Bronchial epithelial cell (primary cell): ENCODE results near the gene ATF6B. TPM values are rescaled to one million over a fixed set of nuclear protein-coding genes. Genes with fewer than 3 reads are reported as not detected.
"Not testable (repeated sequence)": the region's sequence is repeated elsewhere in the genome, so short reads cannot be mapped to it uniquely, and the experiment has no call there.

Source experiments
- DNase-seq: peaks from one replicate; pipeline ENCODE4 v3.0.0-alpha.2; 2010; ENCODE audit warnings: low read depth
- FAIRE-seq: peaks from 2 replicates; lab custom pipeline; 2011; peaks lifted over from hg19 to GRCh38; lab: Jason Lieb, UNC
- H3K27me3 ChIP-seq: 2 replicates; pipeline ENCODE4 v1.5.1; 2011; ENCODE audit warnings: low read length; ENCODE audit not compliant: control insufficient read depth, insufficient read depth
- H3K36me3 ChIP-seq: 2 replicates; pipeline ENCODE4 v1.5.1; 2011; ENCODE audit warnings: low read length; ENCODE audit not compliant: control insufficient read depth, insufficient read depth
- H3K4me3 ChIP-seq: 2 replicates; pipeline ENCODE4 v1.5.1; 2011; ENCODE audit warnings: mild to moderate bottlenecking, low read depth, low read length, control low read depth
- CTCF ChIP-seq: IDR thresholded peaks from 2 replicates; pipeline ENCODE4 v1.5.1; 2011; ENCODE audit warnings: mild to moderate bottlenecking, moderate library complexity, low read length, control low read depth, inconsistent platforms; ENCODE audit not compliant: insufficient read depth, severe bottlenecking
- total RNA-seq: library from RNA; depleted of rRNA; stranded (reverse); fragments of >200 nt; gene quantifications from 2 replicates; pipeline ENCODE4 v1.2.1, GENCODE V29; 2014

The ATF6B gene
- total RNA-seq, 1 donor from 2014 or later = 8.7 TPM

- FAIRE-seq = no peak
- no peak for DNase-seq
- Histone ChIP-seq H3K4me3 (no peak overlapping the region), H3K27me3 (no peaks in the 10 kb centered on the region), H3K36me3 (no peaks in the 10 kb centered on the region)
- TF ChIP-seq CTCF = no peak
Observed at GRCh38 chr6:32073101-32073500, 54.9 kb downstream of the ATF6B start.

GRCh38 chr6:32070814-32071543 lies 57.1 kb downstream of the ATF6B start:
- Histone ChIP-seq H3K27me3 (no peaks in the 10 kb centered on the region), H3K4me3 (no peak overlapping the region), H3K36me3 (no peaks in the 10 kb centered on the region)
- no peak for TF ChIP-seq CTCF
- FAIRE-seq (no peak), DNase-seq (no peak)

GRCh38 chr6:32069878-32070515 lies 58.0 kb downstream of the ATF6B start:
- FAIRE-seq (no peak), DNase-seq (no peak)
- TF ChIP-seq CTCF = no peak
- H3K27me3 ChIP-seq = no peaks in the 10 kb centered on the region
- no peaks in the 10 kb centered on the region for H3K36me3 ChIP-seq
- no peak overlapping the region for H3K4me3 ChIP-seq

- no peak for TF ChIP-seq CTCF
- FAIRE-seq = no peak
- no peak for DNase-seq
- Histone ChIP-seq H3K36me3 (no peaks in the 10 kb centered on the region), H3K4me3 (no peak overlapping the region), H3K27me3 (no peaks in the 10 kb centered on the region)
Observed at GRCh38 chr6:32069460-32069859, 58.6 kb downstream of the ATF6B start.

- no peak overlapping the region for H3K4me3 ChIP-seq
- no peak for TF ChIP-seq CTCF
- FAIRE-seq (no peak), DNase-seq (no peak)
- H3K36me3 ChIP-seq = no peaks in the 10 kb centered on the region
- no peaks in the 10 kb centered on the region for H3K27me3 ChIP-seq
Observed at GRCh38 chr6:32068867-32069266, 59.2 kb downstream of the ATF6B start.

GRCh38 chr6:32068315-32068714 lies 59.7 kb downstream of the ATF6B start:
- not testable (repeated sequence) for H3K4me3 ChIP-seq, DNase-seq, H3K27me3 ChIP-seq, FAIRE-seq, H3K36me3 ChIP-seq

- not testable (repeated sequence) for FAIRE-seq, H3K4me3 ChIP-seq, DNase-seq, H3K27me3 ChIP-seq, H3K36me3 ChIP-seq
Observed at GRCh38 chr6:32067521-32067920, 60.5 kb downstream of the ATF6B start.
